ENCODE measurements around the gene UBE2U.

Gene UBE2U

GRCh38 chr1:64295136-64295535 is 91.7 kb downstream of the UBE2U start:
- Histone ChIP-seq H3K4me1 (ENCODE audit: control insufficient read depth, low read length) (no peaks in the 10 kb centered on the region), H3K36me3 (ENCODE audit: control insufficient read depth, low read length) (no peaks in the 10 kb centered on the region), H3K4me2 (ENCODE audit: low read length) (no peak overlapping the region), H3K4me3 (ENCODE audit: low read length) (no peak overlapping the region), H3K27me3 (ENCODE audit: control insufficient read depth, low read length) (peaks cover 2% of the 10 kb centered on the region), H3K9me2 (replicated peaks; ENCODE audit: control insufficient read depth, low read length) (no peaks in the 10 kb centered on the region), H4K20me1 (ENCODE audit: control insufficient read depth, insufficient read depth, low read depth, low read length) (no peaks in the 10 kb centered on the region), H3K79me2 (ENCODE audit: control insufficient read depth, low read length) (no peaks in the 10 kb centered on the region), H3K9me3 (ENCODE audit: control insufficient read depth, insufficient read depth, low read length) (no peaks in the 10 kb centered on the region), H3F3A (ENCODE audit: control insufficient read depth, insufficient read depth) (no peaks in the 10 kb centered on the region), H3K27ac (ENCODE audit: low read depth, low read length) (no peak overlapping the region)
- TF ChIP-seq EZH2phosphoT487 (IDR thresholded peaks at IDR 0.05; ENCODE audit: borderline replicate concordance, low read length) (no peak), CTCF (IDR thresholded peaks at IDR 0.05; ENCODE audit: low read depth, low read length, poor library complexity, severe bottlenecking) (no peak)

- Histone ChIP-seq H3K79me2 (ENCODE audit: control insufficient read depth, low read length) (no peaks in the 10 kb centered on the region), H3K4me3 (ENCODE audit: low read length) (no peak overlapping the region), H3K4me2 (ENCODE audit: low read length) (no peak overlapping the region), H3F3A (ENCODE audit: control insufficient read depth, insufficient read depth) (no peaks in the 10 kb centered on the region), H3K9me3 (ENCODE audit: control insufficient read depth, insufficient read depth, low read length) (no peaks in the 10 kb centered on the region), H3K27ac (ENCODE audit: low read depth, low read length) (no peak overlapping the region), H4K20me1 (ENCODE audit: control insufficient read depth, insufficient read depth, low read depth, low read length) (no peaks in the 10 kb centered on the region), H3K36me3 (ENCODE audit: control insufficient read depth, low read length) (no peaks in the 10 kb centered on the region), H3K4me1 (ENCODE audit: control insufficient read depth, low read length) (no peaks in the 10 kb centered on the region), H3K27me3 (ENCODE audit: control insufficient read depth, low read length) (peaks cover 2% of the 10 kb centered on the region), H3K9me2 (replicated peaks; ENCODE audit: control insufficient read depth, low read length) (no peaks in the 10 kb centered on the region)
- no peak for TF ChIP-seq EZH2phosphoT487 (IDR thresholded peaks at IDR 0.05; ENCODE audit: borderline replicate concordance, low read length)
- TF ChIP-seq CTCF (IDR thresholded peaks at IDR 0.05; ENCODE audit: low read depth, low read length, poor library complexity, severe bottlenecking) = no peak
These were observed 92.1 kb downstream of the UBE2U start for GRCh38 chr1:64295561-64295960.

- Histone ChIP-seq H3K4me3 (ENCODE audit: low read length) (no peak overlapping the region), H3K9me3 (ENCODE audit: control insufficient read depth, insufficient read depth, low read length) (no peaks in the 10 kb centered on the region), H3K4me2 (ENCODE audit: low read length) (no peak overlapping the region), H3K79me2 (ENCODE audit: control insufficient read depth, low read length) (no peaks in the 10 kb centered on the region), H3K27ac (ENCODE audit: low read depth, low read length) (no peak overlapping the region), H3F3A (ENCODE audit: control insufficient read depth, insufficient read depth) (no peaks in the 10 kb centered on the region), H3K36me3 (ENCODE audit: control insufficient read depth, low read length) (no peaks in the 10 kb centered on the region), H4K20me1 (ENCODE audit: control insufficient read depth, insufficient read depth, low read depth, low read length) (no peaks in the 10 kb centered on the region), H3K9me2 (replicated peaks; ENCODE audit: control insufficient read depth, low read length) (no peaks in the 10 kb centered on the region), H3K27me3 (ENCODE audit: control insufficient read depth, low read length) (peaks cover 2% of the 10 kb centered on the region; the same call in 1 of the 2 replicates), H3K4me1 (ENCODE audit: control insufficient read depth, low read length) (no peaks in the 10 kb centered on the region)
- TF ChIP-seq CTCF (IDR thresholded peaks at IDR 0.05; ENCODE audit: low read depth, low read length, poor library complexity, severe bottlenecking) (no peak), EZH2phosphoT487 (IDR thresholded peaks at IDR 0.05; ENCODE audit: borderline replicate concordance, low read length) (no peak)
These were observed 93.0 kb downstream of the UBE2U start for GRCh38 chr1:64296459-64296858.

GRCh38 chr1:64302194-64302593 is 98.8 kb downstream of the UBE2U start:
- H3F3A ChIP-seq (ENCODE audit: control insufficient read depth, insufficient read depth) = no peaks in the 10 kb centered on the region
- H3K27me3 ChIP-seq (ENCODE audit: control insufficient read depth, low read length) = no peaks in the 10 kb centered on the region; the same call in 1 of the 2 replicates
- H3K4me1 ChIP-seq (ENCODE audit: control insufficient read depth, low read length) = no peaks in the 10 kb centered on the region
- H3K36me3 ChIP-seq (ENCODE audit: control insufficient read depth, low read length) = no peaks in the 10 kb centered on the region
- TF ChIP-seq CTCF (IDR thresholded peaks at IDR 0.05; ENCODE audit: low read depth, low read length, poor library complexity, severe bottlenecking) = no peak
- no peak for TF ChIP-seq EZH2phosphoT487 (IDR thresholded peaks at IDR 0.05; ENCODE audit: borderline replicate concordance, low read length)
- no peaks in the 10 kb centered on the region for H3K9me3 ChIP-seq (ENCODE audit: control insufficient read depth, insufficient read depth, low read length)
- H3K79me2 ChIP-seq (ENCODE audit: control insufficient read depth, low read length) = no peaks in the 10 kb centered on the region
- H4K20me1 ChIP-seq (ENCODE audit: control insufficient read depth, insufficient read depth, low read depth, low read length) = no peaks in the 10 kb centered on the region
- no peak overlapping the region for H3K27ac ChIP-seq (ENCODE audit: low read depth, low read length)
- H3K4me2 ChIP-seq (ENCODE audit: low read length) = no peak overlapping the region
- H3K9me2 ChIP-seq (replicated peaks; ENCODE audit: control insufficient read depth, low read length) = no peaks in the 10 kb centered on the region
- H3K4me3 ChIP-seq (ENCODE audit: low read length) = no peak overlapping the region
